ENCODE data around the gene CD3G.

Gene CD3G

DNA sequence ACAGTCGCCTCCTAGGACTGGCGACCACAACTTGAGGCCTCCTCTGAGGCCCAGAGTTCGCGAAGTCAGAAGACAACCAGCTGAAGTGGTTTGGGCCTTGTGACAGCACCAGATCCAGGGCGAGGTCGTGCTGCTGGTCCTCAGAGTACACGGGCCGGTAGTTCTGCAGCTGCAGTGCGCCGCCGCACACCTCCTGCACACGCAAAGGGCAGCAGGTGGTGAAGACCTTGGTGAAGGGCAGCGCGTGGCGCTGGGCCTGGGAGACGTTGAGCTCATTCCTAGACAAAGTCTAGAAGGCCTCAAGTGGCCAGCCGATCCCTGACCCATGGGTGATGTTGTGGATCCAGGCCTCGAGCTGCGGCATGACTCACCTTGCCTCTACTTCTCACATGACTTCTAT lies 21.4 kb upstream of the CD3G start:
- no peak for DNase-seq (ENCODE audit: low read depth in 2 of 3, low spot score in 1 of 3)

DNA sequence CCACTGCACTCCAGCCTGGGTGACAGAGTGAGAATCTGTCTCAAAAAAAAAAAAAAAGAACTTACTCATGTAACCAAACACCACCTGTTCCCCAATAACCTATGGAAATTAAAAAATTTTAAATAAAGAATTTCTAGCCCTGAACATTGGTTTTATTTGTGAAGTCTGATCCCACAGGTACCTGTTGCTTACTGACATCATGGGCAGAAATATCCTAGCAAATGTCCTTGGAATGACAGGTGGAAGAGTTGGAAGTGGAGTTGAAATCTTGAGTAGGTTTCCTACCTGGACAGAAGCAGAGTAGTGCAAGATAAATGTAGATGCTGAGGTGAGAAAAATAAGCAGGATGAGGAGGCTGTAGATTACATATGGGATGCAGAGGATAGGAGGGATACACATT lies 18.9 kb upstream of the CD3G start:
- DNase-seq (ENCODE audit: low read depth in 2 of 3, low spot score in 1 of 3) = no peak

DNA sequence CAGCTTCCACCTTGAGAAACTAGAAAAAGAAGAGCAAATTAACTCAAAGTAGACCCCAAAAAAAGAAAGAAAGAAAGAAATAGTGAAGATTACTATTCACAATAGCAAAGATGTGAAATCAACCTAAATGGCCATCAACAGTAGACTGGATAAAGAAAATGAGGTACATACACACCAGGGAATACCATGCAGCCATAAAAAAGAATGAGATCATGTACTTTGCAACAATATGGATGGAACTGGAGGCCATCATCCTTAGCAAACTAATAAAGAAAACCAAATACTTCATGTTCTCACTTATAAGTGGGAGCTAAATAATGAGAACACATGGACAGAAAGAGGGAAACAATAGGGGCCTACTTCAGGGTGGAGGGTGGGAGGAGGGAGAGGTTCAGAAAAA lies 15.4 kb upstream of the CD3G start:
- DNase-seq (ENCODE audit: low read depth in 2 of 3, low spot score in 1 of 3) = no peak

DNA sequence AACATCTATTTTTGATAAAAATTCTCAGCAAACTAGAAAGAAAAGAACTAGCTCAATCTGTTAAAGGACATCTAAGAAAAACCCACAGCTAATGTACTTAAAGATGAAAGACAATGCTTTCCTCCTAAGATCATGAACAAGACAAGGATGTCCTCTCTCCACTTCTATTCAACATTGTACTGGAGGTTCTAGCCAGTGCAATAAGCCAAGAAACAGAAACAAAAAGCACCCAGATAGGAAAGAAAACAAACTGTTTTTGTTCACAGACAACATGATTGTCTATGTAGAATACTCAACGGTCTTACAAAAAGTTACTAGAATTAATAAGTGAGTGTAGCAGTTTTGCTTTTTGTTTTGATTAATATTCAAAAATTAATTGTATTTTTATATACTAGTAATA lies 9.4 kb upstream of the CD3G start:
- DNase-seq (ENCODE audit: low read depth in 2 of 3, low spot score in 1 of 3) = no peak

DNA sequence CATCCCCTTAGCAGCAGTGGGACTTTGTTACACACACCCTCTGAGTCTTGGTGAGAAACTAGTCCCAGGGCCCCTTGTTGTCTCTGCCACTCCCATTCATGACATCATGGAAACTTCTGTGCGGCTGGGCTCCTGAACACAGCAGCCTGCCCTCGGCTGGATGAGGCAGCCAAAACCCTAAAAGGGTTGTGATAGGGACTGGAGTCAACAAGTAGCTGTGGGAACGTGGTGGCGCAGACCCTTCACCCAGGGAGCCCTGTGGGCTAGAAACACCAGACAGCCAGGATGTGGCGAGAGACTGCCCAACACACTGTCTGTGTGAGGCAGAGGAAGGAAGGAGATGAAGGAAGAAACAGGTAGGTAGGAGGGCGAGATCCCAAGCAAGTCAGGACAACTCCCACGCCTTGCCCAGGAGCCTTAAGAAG lies 5.5 kb upstream of the CD3G start:
- DNase-seq (ENCODE audit: low read depth in 2 of 3, low spot score in 1 of 3) = peak; percentile 70 to 89 (median 81)

DNA sequence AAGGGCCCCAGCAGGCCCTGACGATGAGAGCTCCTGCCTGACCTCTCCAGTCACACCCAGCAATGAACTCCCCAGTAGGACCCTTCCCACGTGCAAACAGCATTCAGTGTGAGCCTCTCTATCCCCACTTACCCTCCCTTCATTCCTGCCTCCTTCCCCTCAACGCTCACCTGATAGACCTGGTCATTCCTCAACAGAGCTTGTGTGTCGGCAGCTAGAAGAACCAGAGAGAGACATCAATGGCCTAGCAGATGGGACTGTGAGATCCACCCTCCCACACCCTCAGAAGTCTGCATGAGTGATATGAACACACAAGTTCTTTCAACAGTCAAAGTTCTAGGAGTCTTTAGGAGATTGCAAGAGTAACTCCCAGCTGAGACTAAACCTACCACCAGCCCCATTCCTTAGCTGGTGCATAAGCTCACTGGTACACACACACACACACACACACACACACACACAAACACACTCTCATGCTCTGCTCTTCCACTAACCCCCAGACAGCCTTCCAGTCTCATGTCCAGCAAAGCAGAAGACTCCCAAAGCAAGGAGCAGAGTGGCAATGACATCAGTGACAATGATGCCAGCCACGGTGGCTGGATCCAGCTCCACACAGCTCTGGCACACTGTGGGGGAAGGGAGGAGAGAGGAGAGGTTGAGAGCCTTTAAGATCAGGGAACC lies 4.7 kb upstream of the CD3G start:
- DNase-seq (ENCODE audit: low read depth in 2 of 3, low spot score in 1 of 3) = no peak

DNA sequence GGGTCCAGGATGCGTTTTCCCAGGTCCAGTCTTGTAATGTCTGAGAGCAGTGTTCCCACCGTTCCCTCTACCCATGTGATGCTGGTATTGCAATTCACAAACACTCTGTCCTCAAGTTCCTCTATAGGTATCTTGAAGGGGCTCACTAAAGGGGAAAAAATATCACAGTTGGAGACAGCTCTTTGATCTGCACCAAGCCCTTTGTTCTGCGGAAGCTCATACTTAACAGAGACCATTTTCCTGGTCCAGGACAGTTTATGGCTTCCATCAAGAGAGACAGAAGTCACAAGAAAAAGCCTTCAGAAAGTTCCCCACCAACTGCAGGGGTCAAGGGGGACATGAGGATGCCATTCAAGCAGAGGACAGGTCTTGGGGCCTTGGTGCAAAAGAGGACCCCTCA lies 3.7 kb upstream of the CD3G start:
- DNase-seq (ENCODE audit: low read depth in 2 of 3, low spot score in 1 of 3) = no peak

DNA sequence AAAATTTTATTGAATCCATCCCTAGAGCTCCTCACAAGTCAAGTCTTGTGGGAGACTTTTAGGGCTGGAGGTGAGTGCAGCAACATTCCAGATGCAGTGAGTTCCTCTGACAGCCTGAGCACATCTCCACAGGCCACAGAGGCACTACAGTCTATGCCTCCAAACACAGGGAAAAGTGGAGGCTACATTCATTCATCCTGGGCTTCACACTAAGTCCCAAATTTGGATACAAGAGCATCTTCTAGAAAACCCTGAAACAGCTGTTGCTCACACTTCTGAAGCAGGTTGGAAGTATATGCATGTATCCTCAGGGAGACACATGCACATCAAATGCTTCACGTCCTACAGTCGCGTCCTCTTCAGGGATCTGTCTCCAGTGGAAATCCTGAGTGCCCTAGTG lies 2.9 kb upstream of the CD3G start:
- DNase-seq (ENCODE audit: low read depth in 2 of 3, low spot score in 1 of 3) = no peak

DNA sequence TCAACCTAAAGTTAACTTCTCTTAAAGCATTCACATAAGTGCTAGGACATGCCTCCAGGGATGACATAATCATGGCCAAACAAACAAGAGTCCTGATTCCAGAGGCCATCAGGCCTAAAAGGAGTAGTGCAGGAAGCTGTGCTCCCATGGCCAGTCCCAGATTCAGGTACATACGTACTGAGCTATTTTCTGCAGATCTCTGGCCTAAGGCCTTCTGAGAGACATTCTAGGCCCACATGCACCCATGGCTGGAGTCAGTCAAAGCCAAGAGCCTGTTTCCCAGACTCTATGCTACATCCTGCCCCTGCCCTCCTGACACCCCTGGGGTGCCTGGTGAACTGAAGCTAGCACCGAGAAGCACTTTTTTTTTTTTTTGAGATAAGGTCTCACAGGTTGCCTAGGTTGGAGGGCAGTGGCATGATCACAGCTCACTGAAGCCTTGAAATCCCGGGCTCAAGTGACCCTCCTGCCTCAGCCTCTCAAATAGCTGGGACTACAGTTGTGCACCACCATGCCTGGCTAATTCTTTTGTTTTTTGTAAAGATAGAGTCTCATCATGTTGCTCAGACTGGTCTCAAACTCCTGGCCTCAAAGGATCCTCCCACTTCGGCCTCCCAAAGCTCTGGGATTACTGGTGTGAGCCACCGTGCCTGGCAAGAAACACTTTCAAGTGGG lies 2.2 kb upstream of the CD3G start:
- DNase-seq (ENCODE audit: low read depth in 2 of 3, low spot score in 1 of 3) = no peak

DNA sequence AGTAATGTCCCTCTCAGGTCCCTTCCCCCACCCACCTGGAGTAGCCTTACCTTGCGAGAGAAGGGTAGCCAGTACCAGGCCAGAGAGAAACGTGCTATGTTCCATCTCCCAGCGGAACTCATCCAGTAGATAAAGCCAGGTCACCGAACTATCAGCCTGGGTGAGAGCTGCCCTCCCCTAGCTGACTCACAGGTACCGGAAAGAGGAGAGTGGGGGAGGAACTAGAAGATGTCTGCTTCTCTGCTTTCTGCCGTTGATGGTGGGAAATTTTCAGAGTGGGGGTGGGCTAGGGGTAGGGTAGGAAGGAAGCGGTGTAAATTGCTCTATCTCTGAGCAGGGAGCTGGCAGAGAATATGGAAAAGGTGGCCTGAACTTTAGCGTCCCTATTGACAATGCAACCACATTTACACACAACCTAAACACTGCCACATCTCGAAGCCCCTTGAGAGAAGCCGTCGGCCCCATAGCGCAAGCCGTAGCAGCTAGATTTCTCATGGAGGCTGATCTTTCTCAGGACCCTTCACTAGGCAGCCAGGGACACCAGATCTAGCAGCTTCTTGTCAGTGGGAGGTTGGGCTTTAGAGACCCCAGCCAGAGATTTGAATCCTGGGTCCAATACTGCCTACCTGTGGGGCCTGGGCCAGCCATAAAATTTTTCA lies 1.5 kb upstream of the CD3G start, which contains the start of gene CD3D:
Gene CD3D (minus strand): TSS at position 203 of the 659 bp plus-strand sequence. CDS start 98 bp downstream, at position 105.
- DNase-seq (ENCODE audit: low read depth in 2 of 3, low spot score in 1 of 3) = peak; percentile 55 to 57 (median 57)

DNA sequence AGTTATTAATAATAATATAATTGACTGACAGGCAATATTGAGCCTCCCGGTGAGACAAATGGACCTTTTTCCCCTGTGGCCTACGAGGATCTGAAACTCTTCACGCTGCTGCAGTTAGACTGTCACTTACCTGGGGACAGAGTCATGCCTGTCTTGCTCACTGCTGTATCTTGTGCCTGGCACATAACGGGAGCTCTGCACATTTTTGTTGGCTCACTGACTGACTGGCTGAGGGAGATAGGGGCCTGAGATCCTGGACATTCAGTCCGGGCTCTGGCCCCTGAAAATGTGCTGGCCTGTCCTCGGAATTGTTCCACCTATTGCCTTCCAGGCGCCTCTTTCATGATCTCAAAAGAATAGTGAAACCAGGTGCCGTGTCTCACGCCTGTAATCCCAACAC lies 896 bp upstream of the CD3G start:
- DNase-seq (ENCODE audit: low read depth in 2 of 3, low spot score in 1 of 3) = no peak

DNA sequence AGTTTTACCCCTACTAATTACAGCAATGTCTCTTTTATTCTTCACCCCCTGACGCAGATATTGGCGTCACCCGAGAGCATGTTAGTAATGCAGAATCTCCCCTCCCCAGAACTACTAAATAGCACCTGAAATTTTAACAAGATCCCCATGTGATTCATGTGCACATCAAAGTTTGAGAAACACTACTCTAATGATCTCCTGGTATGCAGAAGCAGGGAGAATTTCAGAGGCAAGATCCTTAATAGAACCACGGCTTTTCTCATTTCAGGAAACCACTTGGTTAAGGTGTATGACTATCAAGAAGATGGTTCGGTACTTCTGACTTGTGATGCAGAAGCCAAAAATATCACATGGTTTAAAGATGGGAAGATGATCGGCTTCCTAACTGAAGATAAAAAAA lies 5.3 kb downstream of the CD3G start:
- no peak for DNase-seq (ENCODE audit: low read depth in 2 of 3, low spot score in 1 of 3)

DNA sequence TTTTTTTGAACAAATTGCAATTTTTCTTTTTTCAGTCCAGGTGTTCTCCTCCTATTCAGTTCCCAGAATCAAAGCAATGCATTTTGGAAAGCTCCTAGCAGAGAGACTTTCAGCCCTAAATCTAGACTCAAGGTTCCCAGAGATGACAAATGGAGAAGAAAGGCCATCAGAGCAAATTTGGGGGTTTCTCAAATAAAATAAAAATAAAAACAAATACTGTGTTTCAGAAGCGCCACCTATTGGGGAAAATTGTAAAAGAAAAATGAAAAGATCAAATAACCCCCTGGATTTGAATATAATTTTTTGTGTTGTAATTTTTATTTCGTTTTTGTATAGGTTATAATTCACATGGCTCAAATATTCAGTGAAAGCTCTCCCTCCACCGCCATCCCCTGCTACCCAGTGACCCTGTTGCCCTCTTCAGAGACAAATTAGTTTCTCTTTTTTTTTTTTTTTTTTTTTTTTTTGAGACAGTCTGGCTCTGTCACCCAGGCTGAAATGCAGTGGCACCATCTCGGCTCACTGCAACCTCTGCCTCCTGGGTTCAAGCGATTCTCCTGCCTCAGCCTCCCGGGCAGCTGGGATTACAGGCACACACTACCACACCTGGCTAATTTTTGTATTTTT lies 9.1 kb downstream of the CD3G start:
- DNase-seq (ENCODE audit: low read depth in 2 of 3, low spot score in 1 of 3) = no peak

DNA sequence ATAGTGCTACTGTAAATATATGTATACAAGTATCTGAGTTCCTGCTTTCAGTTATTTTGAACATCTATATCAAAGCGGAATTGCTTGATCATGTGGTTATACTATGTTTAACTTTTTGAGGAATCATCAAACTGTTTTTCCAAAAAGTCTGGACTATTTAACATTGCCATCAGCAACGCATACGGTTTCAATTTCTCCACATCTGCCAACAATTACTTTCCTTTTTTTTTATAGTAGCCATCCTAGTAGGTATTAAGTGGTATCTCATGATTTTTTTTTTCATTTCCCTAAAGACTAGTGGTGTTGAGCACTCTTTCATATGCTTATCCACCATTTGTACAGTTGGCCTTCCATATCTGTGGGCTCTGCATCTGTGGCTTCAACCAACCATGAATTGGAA lies 13.9 kb downstream of the CD3G start:
- no peak for DNase-seq (ENCODE audit: low read depth in 2 of 3, low spot score in 1 of 3)

DNA sequence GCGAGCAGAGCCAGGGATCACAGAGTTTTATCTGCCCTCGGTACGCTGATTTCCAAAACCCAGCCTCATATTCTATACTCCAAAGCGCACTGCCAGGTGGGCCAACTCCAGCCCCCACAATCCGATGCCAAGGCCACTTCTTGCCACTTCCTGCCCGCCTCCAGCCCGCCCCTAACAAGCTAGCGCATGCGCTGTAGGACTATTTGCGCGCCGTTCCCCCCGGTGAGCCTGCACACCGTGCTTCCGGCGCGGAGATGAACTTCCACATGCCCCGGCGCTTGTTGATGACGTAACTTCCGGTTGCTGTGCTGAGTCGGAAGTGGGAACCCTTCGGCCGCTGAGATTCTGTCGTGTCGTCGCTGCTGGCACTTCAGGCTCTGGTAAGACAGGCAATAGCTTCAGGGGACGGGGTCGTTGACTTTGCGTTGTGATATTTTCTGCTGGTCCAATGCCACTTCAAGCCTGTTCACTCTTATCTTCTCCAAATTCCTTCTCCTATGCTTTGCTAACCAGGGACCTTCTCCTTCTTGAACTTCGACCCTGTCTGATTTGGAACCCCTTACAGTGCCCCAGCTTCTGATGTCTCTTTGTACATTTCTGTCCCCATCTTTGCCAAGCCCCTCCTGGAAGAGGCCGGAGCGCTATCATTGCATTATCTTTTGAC lies 15.3 kb downstream of the CD3G start, which contains the start of gene UBE4A:
Gene UBE4A (plus strand): TSS at position 306 of the 664 bp plus-strand sequence. CDS start 5,481 bp downstream, outside the sequence.
- peak; percentile 96 to 99 (median 98) for DNase-seq (ENCODE audit: low read depth in 2 of 3, low spot score in 1 of 3)

DNA sequence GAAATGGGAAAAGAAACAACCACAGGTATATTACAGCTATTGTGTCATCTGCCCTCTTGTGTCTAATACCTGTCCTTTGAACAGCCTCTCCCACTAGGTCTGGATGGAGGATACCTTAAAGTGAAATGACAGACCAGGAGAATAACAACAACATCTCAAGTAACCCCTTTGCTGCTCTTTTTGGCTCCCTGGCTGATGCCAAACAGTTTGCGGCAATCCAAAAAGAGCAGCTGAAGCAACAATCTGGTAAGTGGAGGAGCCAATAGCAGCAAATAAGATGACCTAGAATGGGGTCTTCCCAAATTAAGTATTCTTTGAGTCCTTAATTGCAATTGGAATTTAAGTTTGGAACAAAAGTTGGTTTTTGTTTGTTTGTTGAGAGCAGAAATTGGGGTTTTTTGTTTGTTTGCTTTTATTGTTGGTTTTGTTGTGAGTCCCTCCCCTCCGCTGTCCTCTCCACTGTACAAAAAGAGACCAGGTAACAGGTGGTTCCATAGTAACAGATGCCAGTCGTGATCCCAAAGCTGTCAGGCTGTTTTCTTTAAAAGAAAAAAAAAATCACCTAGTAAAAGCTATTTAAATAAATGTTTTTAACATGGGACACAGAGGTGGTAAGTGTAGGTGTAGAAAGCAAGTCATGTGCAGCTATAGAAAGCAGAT lies 20.9 kb downstream of the CD3G start:
- DNase-seq (ENCODE audit: low read depth in 2 of 3, low spot score in 1 of 3) = no peak

DNA sequence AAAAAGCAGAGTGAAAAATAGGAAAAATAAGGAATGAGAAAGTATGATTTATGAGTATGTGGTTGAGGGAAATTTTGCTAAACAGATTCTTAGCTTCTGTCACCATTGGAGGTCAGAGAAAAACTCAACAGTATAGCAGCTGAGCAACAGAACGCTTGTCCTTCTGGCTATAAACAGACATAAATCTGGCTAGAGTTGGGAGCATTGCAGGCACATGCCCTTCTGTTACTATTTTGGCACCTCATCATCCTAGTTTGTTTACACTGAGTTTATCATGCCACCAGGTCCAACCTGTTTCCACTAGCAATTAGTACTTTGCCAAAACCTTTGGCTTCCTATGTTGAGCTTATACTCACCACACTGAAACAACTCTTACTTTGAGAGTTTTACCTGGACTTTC lies 22.1 kb downstream of the CD3G start:
- no peak for DNase-seq (ENCODE audit: low read depth in 2 of 3, low spot score in 1 of 3)

DNA sequence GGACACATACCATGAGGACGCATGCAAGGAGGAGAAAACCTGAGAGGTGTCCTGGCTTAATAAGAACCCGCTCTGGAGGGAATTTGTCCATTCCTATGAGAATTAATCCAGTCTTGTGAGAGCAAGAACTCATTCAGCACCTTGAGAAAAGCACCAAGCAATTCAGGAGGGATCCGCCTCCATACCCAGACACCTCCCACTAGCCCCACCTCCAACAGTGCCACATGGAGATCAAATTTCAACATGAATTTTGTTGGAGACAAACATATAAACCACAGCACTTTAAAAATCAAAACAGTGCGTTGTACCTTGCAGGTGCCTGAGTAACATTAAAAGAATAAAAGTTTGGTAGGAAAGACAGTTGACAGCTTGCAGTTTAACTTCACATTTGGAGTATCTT lies 26.6 kb downstream of the CD3G start:
- no peak for DNase-seq (ENCODE audit: low read depth in 2 of 3, low spot score in 1 of 3)

DNA sequence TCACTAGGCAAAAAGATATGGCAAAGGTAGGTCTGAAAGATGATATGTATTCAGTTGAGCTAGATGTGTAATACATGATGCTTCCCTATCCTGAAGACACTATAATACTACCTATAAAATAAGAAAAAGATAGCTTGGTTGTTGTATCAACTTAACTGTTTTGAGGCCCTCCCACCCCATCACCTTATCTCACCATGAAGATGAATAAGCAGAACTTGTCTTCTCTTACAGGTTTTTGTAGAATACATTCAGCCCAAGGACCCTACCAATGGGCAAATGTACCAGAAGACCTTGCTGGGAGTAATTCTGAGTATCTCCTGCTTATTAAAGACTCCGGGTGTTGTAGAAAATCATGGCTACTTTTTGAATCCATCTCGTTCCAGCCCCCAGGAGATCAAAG lies 29.1 kb downstream of the CD3G start:
- no peak for DNase-seq (ENCODE audit: low read depth in 2 of 3, low spot score in 1 of 3)

DNA sequence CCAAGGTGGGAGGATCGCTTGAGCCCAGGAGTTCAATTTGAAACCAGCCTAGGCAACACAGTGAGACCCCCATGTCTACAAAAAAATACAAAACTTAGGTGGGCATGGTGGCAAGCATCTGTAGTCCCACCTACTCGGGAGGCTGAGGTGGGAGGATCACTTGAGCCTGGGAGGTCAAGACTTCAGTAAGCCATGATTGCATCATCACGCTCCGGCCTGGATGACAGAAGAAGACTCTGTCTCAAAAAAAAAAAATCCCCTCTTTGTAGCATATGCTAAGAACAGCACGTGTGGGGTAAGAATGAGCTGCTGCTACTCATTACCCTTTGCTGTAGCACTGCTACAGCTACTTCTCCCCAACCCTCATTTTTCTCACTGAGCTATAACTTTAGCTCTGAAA lies 29.7 kb downstream of the CD3G start:
- DNase-seq (ENCODE audit: low read depth in 2 of 3, low spot score in 1 of 3) = no peak

DNA sequence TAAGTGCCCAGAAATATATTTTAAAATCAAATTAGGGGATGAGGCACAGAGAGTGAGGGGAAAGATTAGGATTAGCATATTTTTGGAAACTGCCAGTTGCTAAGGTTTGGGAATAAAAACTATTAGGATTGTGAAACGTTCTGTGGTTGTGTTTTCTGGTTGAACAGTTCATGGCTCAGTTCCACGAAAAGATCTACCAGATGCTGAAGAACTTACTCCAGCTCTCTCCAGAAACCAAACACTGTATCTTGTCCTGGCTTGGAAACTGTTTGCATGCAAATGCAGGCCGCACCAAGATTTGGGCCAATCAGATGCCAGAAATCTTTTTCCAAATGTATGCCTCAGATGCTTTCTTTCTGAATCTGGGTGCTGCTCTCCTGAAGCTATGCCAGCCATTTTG lies 30.6 kb downstream of the CD3G start:
- DNase-seq (ENCODE audit: low read depth in 2 of 3, low spot score in 1 of 3) = no peak
